ENCODE measurements around the gene MCCD1.
A peak's percentile ranks its signal among the peaks of the same experiment; 100 is the strongest.

The MCCD1 gene

GRCh38 chr6:31513456-31514165 lies 15.2 kb upstream of the MCCD1 start:
- no peak for DNase-seq

GRCh38 chr6:31521835-31522234 lies 6.9 kb upstream of the MCCD1 start:
- no peak for DNase-seq

- no peak for DNase-seq
Observed at GRCh38 chr6:31525553-31525931, 3.2 kb upstream of the MCCD1 start.

GRCh38 chr6:31525932-31526591 lies 2.7 kb upstream of the MCCD1 start:
- DNase-seq, result no peak

DNA sequence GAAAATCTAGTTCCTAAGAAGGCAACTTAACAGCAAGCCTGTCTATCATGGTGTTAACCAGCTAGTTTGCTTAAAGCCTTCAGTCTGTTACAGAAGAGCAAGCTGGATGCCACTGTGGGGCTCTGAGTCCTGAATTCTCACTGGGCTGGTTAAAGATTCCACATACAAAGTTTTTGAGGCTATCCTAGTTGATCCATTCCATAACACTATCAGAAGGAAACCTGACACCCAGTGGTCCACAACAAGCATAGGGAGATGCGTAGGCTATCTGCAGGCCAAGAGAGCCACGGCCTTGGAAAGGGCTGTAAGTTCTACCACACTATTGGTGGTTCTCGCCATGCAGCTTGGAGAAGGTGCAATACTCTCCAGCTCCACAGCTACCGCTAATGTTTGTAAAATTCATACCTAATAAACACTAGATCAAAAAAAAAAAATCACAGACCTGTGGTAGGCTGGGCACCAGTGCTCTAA lies 420 bp upstream of the MCCD1 start:
- no peak for DNase-seq

DNA sequence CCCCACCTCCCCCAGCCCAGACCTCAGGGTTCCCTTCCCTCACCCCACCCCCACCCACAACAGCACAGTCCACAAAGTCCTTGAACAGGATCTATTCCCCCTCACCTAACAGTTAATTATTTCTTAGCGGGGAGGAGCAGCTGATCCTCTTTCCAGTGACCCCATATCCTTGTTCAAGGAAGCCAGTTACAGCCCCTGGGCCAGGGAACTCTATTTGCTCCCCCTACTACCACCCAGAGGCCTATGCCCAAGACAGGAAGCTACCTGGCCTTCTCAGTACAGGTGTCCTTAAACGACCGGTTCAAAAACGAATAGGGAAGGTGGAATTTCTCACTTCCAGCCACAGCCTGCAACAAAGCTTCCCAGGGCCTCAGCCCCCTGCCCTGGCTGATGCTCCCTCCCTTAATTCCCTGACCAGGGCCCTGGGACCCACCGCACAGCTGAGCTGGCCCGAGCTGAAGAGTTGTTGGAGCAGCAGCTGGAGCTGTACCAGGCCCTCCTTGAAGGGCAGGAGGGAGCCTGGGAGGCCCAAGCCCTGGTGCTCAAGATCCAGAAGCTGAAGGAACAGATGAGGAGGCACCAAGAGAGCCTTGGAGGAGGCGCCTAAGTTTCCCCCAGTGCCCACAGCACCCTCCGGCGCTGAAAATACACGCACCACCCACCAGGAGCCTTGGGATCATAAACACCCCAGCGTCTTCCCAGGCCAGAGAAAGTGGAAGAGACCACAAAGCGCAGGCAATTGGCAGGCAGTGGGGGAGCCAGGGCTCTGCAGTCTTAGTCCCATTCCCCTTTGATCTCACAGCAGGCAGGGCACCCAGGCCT lies 778 bp downstream of the MCCD1 start:
- DNase-seq, result no peak

GRCh38 chr6:31530659-31531058 lies 1.9 kb downstream of the MCCD1 start:
- no peak for DNase-seq

GRCh38 chr6:31531162-31531561 lies 2.4 kb downstream of the MCCD1 start:
- no peak for DNase-seq

- DNase-seq, result no peak
Observed at GRCh38 chr6:31531771-31532643, 3.2 kb downstream of the MCCD1 start.

DNA sequence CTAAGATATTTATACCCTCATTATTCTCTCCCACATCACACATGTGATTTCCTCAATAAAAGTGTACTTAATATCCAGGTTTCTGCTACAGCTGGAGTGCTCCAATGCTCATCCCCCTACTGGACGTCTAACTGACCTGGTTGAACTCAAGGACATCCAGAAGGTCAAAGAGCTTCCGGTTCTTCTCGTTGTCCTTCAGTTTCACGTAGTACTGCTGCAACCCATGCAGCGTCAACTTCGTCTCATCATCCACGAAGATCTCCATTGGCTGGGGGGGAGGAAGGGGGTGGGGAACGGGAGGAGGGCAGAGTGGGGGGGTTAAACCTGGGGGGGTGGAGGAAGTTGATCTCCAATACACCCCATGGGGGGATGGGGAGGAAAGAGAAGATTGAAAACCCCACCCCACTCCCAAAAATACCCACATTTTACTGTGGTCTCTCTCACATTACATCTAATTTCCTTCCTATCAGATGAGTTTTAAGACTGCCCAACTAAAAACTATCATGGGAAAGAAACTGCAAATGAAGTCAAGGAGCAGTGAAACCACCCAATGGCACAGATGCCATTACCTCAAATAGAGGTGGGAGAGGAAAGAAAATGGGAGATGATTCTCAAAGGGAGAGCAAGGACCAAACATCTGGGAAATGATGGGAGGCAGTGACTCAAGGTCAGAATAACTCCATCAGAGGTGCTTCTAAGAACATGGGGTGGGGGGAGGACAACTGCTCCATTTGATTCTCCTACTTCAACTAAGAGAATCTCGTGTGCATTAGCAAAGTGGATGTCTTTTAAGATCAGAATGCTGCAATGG lies 4.1 kb downstream of the MCCD1 start:
- no peak for DNase-seq

- no peak for DNase-seq
Observed at GRCh38 chr6:31533455-31533841, 4.7 kb downstream of the MCCD1 start.

DNA sequence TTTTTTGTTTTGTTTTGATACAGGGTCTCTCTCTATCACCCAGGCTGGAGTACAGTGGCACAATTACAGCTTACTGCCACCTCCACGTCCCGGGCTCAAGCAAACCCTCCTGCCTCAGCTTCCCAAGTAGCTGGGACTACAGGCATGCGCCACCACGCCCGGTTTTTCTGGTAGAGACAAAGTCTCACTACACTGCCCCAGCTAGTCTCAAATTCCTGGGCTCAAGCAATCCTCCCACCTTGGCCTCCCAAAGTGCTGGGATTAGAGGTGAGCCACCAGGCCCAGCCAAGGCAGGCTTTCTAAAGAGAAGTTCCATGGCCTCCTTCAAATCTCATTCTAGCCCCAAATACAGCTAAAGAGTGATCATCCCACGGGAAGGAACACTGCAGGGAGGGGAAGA lies 5.2 kb downstream of the MCCD1 start:
- DNase-seq, result no peak

DNA sequence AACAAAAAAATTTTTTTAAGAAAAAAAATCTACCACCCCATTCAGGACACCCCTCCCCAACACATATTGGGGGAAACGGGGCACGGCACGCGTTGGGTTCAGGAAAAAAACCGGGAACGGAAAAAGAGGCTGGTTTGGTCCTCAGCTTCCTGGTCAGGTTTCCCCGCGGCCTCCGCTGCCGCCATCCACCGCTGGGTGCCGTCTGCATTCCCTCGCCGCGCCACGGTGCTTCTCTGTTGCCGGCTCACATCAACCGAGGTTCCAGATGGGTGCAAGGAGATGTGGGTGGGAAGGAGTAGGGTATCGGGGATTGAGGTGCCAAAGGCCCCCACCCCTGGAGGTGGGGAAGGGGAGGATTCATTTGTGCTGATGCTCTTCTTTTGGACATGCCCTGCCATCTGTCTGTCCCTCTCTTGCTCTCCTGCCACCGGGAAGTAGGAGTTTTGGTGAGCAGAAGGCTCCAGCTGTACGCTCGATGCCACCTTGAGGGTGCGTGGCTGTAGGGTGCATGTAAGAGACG lies 5.8 kb downstream of the MCCD1 start:
- no peak for DNase-seq

- no peak for DNase-seq
Observed at GRCh38 chr6:31535538-31536324, 7.0 kb downstream of the MCCD1 start.

GRCh38 chr6:31538805-31539400 lies 10.1 kb downstream of the MCCD1 start:
- DNase-seq, result no peak

GRCh38 chr6:31540640-31541039 lies 11.9 kb downstream of the MCCD1 start:
- DNase-seq, result no peak

GRCh38 chr6:31541059-31541657 lies 12.4 kb downstream of the MCCD1 start:
- peak; percentile 42 for DNase-seq

DNA sequence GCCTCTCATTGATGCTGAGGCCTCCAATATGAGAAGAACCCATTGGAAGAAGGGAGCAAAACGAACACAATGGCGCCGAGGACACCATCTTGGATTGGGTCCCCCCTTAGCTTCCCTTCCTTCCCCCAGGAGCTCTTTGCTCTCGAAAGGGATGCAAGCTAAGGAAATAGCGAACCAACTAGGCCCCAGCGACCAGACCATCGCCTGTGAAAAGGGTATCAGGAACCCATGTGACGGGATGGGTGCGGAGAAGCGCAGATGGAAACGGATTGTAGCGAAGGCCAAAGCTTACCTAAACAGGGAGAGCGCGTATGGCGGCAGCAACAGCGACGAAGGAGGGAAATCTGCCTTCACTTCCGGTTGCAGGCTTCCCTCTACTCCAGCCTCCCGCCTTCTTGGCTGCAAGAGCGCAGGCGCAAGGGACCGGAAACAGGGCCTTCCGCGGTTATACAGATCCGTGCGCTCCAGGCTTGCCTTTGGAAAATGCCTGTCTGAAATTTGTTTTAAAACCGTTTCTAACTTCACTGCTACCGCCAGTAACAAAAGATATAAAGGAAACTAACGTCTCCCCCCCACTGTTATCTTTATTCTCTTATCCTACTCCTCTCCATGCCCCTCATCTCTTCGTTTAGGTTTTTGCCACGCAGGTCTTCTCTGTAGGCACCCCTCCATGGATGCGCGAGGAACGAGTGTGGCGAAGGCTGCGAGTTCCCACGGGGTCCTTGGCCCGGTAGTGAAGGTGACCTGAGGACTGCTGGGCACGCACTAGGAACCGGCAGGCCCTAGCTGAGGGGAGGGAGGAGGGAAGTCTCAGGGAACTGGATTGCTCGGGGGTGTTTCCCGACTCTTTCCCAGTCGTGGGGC lies 13.1 kb downstream of the MCCD1 start, which contains the start of gene DDX39B:
Gene DDX39B, minus strand, starts transcription at position 346 of the 864 bp plus-strand sequence. CDS start 1,471 bp downstream, outside the sequence.
- peak; percentile 96 for DNase-seq

DNA sequence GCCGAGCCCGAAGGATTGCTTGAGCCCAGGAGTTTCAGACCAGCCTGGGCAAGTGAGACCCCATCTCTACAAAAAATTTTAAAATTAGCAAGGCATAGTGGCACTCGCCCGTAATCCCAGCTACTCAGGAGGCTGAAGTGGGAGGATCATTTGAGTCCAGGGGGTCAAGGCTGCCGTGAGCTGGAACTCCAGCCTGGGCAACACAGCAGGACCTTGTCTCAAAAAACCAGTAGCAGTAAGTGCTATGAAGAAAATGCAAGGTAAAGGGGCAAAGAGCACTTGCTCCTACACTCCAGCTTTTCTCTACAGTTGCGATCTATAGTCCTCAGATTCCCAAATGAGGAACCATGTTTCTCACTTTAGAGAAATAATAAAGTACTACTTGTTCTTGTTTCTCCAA lies 14.9 kb downstream of the MCCD1 start:
- no peak for DNase-seq
